AG10803 (cell line): Measurements from ENCODE around the gene RABGAP1L.
A peak's percentile ranks its signal among the peaks of the same experiment; 100 is the strongest.

ENCODE experiments used
- DNase-seq: peaks from one replicate; pipeline ENCODE4 v3.0.0; 2010; ENCODE audit warnings: low read depth
- H3K4me3 ChIP-seq: 2 replicates; pipeline ENCODE4 v1.5.1; 2011; ENCODE audit warnings: mild to moderate bottlenecking, low read length, control low read depth
- TF ChIP-seq, protein P1 (sequence below): conservative IDR thresholded peaks from 2 replicates; pipeline ENCODE4 v1.5.1; 2011; ENCODE audit warnings: mild to moderate bottlenecking, low read length, control low read depth, inconsistent platforms

RABGAP1L gene

DNA sequence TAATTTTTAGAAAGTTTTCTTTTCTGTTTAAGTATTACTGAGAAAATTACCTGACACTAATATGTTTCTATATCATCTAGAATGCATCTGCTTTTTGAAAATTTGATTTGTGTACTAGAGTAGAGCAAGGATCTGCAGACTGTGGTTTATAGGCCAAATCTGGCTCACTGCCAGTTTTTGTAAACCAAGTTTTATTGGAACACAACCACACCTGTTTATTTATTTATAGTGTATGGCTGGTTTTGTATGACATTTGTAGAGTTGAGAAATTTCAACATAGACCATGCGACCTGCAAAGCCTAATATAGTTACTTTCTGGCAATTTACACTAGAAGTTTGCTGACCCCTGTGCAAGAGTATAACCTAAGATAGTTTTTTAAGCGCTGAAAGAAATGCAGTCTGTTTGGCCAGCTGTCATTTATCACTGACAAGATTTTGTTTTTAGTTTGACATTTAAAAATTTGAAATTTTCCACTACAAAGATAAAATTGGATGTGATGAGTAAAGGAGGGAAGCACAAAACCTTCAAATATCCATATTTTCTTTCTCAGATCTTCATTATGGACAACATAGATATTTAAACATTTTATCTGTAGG is 804.3 kb downstream of the RABGAP1L start:
- H3K4me3 ChIP-seq = no peak overlapping the region
- no peak for DNase-seq
- TF ChIP-seq, protein P1, sequence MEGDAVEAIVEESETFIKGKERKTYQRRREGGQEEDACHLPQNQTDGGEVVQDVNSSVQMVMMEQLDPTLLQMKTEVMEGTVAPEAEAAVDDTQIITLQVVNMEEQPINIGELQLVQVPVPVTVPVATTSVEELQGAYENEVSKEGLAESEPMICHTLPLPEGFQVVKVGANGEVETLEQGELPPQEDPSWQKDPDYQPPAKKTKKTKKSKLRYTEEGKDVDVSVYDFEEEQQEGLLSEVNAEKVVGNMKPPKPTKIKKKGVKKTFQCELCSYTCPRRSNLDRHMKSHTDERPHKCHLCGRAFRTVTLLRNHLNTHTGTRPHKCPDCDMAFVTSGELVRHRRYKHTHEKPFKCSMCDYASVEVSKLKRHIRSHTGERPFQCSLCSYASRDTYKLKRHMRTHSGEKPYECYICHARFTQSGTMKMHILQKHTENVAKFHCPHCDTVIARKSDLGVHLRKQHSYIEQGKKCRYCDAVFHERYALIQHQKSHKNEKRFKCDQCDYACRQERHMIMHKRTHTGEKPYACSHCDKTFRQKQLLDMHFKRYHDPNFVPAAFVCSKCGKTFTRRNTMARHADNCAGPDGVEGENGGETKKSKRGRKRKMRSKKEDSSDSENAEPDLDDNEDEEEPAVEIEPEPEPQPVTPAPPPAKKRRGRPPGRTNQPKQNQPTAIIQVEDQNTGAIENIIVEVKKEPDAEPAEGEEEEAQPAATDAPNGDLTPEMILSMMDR = no peak

DNA sequence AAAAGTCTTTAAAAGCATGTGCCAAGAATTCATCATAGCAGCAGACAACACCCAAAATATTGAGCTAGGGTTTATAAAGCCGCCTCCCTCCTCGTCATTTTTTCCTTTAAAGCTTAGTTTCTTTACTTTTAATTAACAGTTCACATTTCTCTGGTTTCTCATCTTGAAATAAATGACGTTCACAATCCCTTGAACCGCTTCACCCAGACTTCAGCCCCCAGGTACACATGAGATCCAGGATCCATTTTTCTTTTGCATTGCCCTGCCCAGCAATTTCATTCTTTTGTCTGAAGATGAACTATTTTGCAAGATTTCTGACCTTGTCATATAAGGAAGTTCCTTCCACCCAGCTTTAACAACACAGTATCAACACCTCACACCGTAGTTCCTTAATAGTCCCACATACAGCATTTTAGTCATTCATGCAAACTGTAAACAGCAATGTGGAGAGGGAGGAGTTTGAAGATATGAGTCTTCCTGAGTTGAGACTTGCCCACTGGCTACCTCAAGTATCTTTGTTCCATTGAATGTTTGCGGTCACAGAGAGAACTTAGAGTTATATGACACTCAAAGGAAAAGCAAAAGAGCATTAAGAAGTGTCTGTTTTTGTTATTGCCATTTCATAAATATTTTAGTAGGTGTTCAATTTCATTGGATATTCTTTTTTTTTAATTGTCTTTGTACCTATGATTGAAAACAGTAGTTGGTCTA is 805.1 kb downstream of the RABGAP1L start:
- no peak overlapping the region for H3K4me3 ChIP-seq
- peak; percentile 29 for DNase-seq
- TF ChIP-seq, protein P1 = no peak

DNA sequence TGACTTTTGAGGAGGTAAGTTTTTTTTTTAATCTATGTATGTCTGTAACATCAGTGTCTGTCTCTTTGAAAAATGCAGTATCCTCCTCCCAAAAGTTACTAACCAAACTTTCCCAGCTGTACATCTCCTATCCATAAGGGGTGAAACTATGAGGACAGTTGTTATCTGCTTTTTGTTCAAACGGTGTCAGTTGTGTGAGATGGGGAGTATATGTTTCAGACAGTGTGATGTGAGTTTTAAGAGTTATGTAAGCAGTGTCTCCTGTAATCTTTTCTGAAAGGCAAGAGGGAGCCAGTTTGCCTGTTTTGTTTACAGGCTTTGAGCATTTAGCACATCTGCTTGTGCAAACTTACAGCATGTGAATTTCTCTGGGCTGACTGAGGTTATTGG is 805.6 kb downstream of the RABGAP1L start:
- H3K4me3 ChIP-seq = no peak overlapping the region
- DNase-seq = peak; percentile 56
- TF ChIP-seq, protein P1 = no peak

DNA sequence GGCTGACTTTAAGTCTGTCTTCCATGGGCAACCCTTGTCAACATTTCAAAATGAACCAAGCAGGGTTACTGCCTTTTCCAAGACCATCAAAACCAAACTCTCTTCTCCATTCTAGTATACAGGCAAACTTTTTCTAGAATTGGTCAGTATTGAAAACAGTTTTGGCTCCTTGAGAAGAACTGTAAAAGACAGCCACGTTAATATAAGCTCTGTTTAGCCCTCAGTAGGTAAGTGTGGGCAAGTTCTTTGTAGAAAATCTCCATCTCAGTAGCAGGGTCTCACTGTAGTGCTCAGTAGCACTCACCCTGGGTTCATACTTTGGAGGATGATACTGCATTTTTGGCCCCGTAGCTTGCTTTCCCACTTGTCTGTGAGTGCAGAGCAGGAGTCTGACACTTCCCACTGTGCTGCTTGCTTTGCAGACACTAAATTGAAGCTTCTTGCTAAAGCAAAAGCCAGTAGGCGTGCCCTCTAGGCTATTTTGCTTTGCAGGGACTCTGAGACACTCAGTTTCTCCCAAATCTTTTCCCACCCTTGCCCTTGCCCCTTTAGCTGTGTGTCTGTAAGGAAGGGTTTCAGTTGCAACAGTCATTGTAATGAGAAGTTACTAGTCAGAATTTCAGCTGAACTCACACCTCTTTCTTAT is 806.2 kb downstream of the RABGAP1L start:
- TF ChIP-seq, protein P1 = no peak
- H3K4me3 ChIP-seq = no peak overlapping the region
- no peak for DNase-seq

DNA sequence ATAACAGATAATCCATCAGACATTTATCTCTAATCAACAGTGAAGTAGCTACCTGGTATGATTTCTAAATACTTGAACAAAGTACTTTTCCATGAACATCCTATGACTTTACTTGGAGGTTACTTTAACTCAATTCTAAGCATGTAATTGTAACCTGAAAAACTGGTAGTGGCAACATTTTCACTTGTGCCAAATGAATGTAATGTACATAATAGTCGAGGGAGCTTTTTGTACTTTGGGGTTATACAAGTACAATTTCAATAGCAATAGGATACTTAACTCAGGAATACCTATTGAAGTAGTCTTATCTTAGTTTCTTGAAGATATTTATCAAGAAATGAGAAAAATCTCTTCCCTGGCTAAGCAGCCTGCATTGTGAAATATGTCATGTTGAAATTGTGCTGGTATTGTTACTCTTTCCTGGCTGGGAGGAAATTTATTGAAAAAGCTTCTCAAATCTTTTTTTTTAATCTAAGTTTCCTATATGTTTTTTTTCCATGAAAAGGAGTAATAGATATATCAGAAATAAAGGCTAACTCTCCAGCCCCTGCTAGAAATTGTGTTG is 806.8 kb downstream of the RABGAP1L start:
- DNase-seq = peak; percentile 12
- TF ChIP-seq, protein P1 = no peak
- no peak overlapping the region for H3K4me3 ChIP-seq

DNA sequence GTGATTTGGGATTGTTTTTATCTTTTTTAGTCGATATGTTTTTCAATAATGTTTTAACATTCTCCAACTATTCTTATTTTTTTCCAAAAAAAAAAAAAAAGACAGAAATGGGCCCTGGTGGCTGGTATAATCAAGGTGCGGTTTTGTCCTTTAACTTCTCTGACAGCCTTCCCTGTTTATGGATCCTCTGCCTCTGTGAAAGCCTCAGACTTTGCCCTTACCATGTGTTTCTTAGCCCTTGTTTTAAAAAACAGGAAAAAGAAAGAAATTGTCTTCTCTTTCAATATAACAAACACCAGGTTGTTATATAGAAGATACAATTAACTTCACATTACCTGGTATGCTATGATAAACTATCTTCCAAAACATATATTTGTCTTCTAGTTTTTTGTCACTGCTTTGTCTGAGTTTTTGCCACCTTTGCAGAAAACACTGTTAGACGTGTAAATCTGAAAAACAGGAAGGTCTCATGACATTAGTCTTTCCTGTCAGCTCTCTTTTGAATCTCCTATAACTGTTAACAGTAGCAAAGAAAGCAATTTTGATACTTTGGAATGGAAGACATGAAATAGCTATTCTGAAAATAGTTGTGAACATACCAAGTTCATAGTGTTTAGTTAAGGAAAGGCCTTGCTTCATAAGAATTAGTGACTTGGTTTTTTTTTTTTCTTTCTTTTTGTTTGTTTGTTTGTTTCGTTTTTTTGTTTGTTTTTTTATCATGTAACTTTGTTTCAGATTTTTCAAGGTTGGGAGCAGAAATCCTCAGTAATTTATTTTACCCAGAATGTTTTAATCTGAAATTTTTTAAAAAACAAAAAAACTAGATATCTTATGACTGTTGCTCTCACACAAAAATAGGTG is 808.8 kb downstream of the RABGAP1L start:
- H3K4me3 ChIP-seq = no peak overlapping the region
- no peak for DNase-seq
- TF ChIP-seq, protein P1 = no peak
